Stimulated activated CD4-positive, alpha-beta T cell treated with anti-CD3 and anti-CD28 coated beads, Interleukin-1b, Interleukin-23, amount 100 ng/mL, for 48 hours (primary cell): ENCODE measurements around the gene LMBR1.
A peak's percentile ranks its signal among the peaks of the same experiment; 100 is the strongest.
"Not testable (repeated sequence)": the region's sequence is repeated elsewhere in the genome, so short reads cannot be mapped to it uniquely, and the experiment has no call there.

Experiments used
- DNase-seq: peaks from one replicate; pipeline ENCODE4 v3.0.0-alpha.2; 2020

Gene LMBR1

GRCh38 chr7:156892821-156893706 lies at the start of gene LMBR1:
LMBR1 (minus strand) TSS chr7:156893183; CDS start chr7:156892993, 190 bp downstream.
- DNase-seq: peak; percentile 93

- DNase-seq: peak; percentile 31
Observed at GRCh38 chr7:156942708-156943090, 49.7 kb upstream of the LMBR1 start.

GRCh38 chr7:156941393-156942182 lies 48.6 kb upstream of the LMBR1 start:
- no peak for DNase-seq

- DNase-seq: no peak
Observed at GRCh38 chr7:156940421-156941122, 47.6 kb upstream of the LMBR1 start.

GRCh38 chr7:156936766-156937165 lies 43.8 kb upstream of the LMBR1 start:
- not testable (repeated sequence) for DNase-seq

- no peak for DNase-seq
Observed at GRCh38 chr7:156935250-156935649, 42.3 kb upstream of the LMBR1 start.

- DNase-seq: no peak
Observed at GRCh38 chr7:156932006-156932405, 39.0 kb upstream of the LMBR1 start.

GRCh38 chr7:156929789-156930539 lies 37.0 kb upstream of the LMBR1 start:
- DNase-seq: no peak

GRCh38 chr7:156928406-156928747 lies 35.4 kb upstream of the LMBR1 start:
- no peak for DNase-seq

- no peak for DNase-seq
Observed at GRCh38 chr7:156927571-156928405, 34.8 kb upstream of the LMBR1 start.

- not testable (repeated sequence) for DNase-seq
Observed at GRCh38 chr7:156925821-156926220, 32.8 kb upstream of the LMBR1 start.

- not testable (repeated sequence) for DNase-seq
Observed at GRCh38 chr7:156922304-156922703, 29.3 kb upstream of the LMBR1 start.

- DNase-seq: not testable (repeated sequence)
Observed at GRCh38 chr7:156920487-156921373, 27.7 kb upstream of the LMBR1 start.

- no peak for DNase-seq
Observed at GRCh38 chr7:156920076-156920475, 27.1 kb upstream of the LMBR1 start.

- no peak for DNase-seq
Observed at GRCh38 chr7:156919132-156919713, 26.2 kb upstream of the LMBR1 start.

- no peak for DNase-seq
Observed at GRCh38 chr7:156918635-156919034, 25.7 kb upstream of the LMBR1 start.

GRCh38 chr7:156909574-156910252 lies 16.7 kb upstream of the LMBR1 start:
- not testable (repeated sequence) for DNase-seq

GRCh38 chr7:156907656-156908055 lies 14.7 kb upstream of the LMBR1 start:
- DNase-seq: no peak

GRCh38 chr7:156906200-156906649 lies 13.2 kb upstream of the LMBR1 start:
- DNase-seq: no peak
